PFSK-1 (cell line): Measurements from ENCODE around the gene TCF4.

Source experiments
- FOXP2 ChIP-seq: optimal IDR thresholded peaks from 2 replicates; pipeline ENCODE3; 2011; ENCODE audit warnings: borderline replicate concordance, control low read depth, inconsistent platforms; ENCODE audit not compliant: insufficient read depth; ENCODE audit errors: extremely low read length, extremely low read depth
- POLR2AphosphoS5 ChIP-seq: IDR thresholded peaks from 2 replicates; pipeline ENCODE4 v1.6.1; 2012; ENCODE audit warnings: low read depth, mild to moderate bottlenecking, control low read depth, low read length, moderate library complexity
- SIN3A ChIP-seq: IDR thresholded peaks from 2 replicates; pipeline ENCODE4 v1.6.1; 2012; ENCODE audit warnings: mild to moderate bottlenecking, low read length, moderate library complexity, borderline replicate concordance; ENCODE audit not compliant: insufficient read depth
- TAF1 ChIP-seq: IDR thresholded peaks from 2 replicates; pipeline ENCODE4 v1.6.1; 2012; ENCODE audit warnings: low read length, control low read depth, borderline replicate concordance; ENCODE audit not compliant: insufficient read depth
- TF ChIP-seq, protein P1 (sequence below), 2 experiments: IDR thresholded peaks; 2 replicates each; pipeline versions ENCODE4 v1.6.1 to v1.8.0; 2011 to 2012; ENCODE audit warnings: low read depth in 2 of 2, low read length in 2 of 2, control low read depth in 1 of 2, inconsistent platforms in 1 of 2, mild to moderate bottlenecking in 1 of 2, moderate library complexity in 1 of 2; ENCODE audit not compliant: insufficient read depth in 1 of 2

Gene TCF4

DNA sequence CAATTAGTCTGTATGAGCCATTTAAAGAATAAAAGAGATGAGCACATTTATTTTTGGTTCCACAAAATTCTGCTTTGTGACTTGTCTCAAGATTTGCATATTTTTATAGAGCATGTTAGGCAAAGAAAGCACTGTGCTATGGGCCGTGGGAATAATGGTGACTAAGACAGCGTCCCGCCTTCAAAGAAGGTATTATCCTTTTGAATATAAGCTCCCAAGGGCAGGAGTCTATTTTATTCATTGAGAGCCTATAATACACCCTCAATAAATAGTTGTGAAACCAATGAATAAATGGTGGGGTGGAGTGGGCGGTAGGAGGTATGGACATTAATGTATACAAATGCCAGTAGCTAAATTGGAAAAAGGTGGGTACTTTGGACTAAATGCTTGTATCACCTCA is 20.5 kb upstream of the TCF4 start:
- TF ChIP-seq SIN3A (no peak), TAF1 (no peak), POLR2AphosphoS5 (no peak), FOXP2 (no peak)
- TF ChIP-seq, protein P1, sequence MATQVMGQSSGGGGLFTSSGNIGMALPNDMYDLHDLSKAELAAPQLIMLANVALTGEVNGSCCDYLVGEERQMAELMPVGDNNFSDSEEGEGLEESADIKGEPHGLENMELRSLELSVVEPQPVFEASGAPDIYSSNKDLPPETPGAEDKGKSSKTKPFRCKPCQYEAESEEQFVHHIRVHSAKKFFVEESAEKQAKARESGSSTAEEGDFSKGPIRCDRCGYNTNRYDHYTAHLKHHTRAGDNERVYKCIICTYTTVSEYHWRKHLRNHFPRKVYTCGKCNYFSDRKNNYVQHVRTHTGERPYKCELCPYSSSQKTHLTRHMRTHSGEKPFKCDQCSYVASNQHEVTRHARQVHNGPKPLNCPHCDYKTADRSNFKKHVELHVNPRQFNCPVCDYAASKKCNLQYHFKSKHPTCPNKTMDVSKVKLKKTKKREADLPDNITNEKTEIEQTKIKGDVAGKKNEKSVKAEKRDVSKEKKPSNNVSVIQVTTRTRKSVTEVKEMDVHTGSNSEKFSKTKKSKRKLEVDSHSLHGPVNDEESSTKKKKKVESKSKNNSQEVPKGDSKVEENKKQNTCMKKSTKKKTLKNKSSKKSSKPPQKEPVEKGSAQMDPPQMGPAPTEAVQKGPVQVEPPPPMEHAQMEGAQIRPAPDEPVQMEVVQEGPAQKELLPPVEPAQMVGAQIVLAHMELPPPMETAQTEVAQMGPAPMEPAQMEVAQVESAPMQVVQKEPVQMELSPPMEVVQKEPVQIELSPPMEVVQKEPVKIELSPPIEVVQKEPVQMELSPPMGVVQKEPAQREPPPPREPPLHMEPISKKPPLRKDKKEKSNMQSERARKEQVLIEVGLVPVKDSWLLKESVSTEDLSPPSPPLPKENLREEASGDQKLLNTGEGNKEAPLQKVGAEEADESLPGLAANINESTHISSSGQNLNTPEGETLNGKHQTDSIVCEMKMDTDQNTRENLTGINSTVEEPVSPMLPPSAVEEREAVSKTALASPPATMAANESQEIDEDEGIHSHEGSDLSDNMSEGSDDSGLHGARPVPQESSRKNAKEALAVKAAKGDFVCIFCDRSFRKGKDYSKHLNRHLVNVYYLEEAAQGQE (IDR thresholded peaks at IDR 0.05; ENCODE audit: insufficient read depth in 1 of 2, low read depth in 2 of 2, low read length in 2 of 2) = no peak

GRCh38 chr18:55607773-55608172 is 19.8 kb upstream of the TCF4 start:
- TF ChIP-seq FOXP2 (no peak), POLR2AphosphoS5 (no peak), TAF1 (no peak), SIN3A (no peak)
- TF ChIP-seq, protein P1 (IDR thresholded peaks at IDR 0.05; ENCODE audit: insufficient read depth in 1 of 2, low read depth in 2 of 2, low read length in 2 of 2) = no peak

- TF ChIP-seq SIN3A = no peak
- no peak for TF ChIP-seq POLR2AphosphoS5
- TF ChIP-seq, protein P1 (IDR thresholded peaks at IDR 0.05; ENCODE audit: insufficient read depth in 1 of 2, low read depth in 2 of 2, low read length in 2 of 2) = no peak
- TF ChIP-seq TAF1 = no peak
- no peak for TF ChIP-seq FOXP2
Observed at GRCh38 chr18:55605733-55606338, 17.8 kb upstream of the TCF4 start.

GRCh38 chr18:55603775-55604174 is 15.8 kb upstream of the TCF4 start:
- no peak for TF ChIP-seq POLR2AphosphoS5
- no peak for TF ChIP-seq SIN3A
- no peak for TF ChIP-seq TAF1
- TF ChIP-seq, protein P1 (IDR thresholded peaks at IDR 0.05; ENCODE audit: insufficient read depth in 1 of 2, low read depth in 2 of 2, low read length in 2 of 2) = no peak
- TF ChIP-seq FOXP2 = no peak

DNA sequence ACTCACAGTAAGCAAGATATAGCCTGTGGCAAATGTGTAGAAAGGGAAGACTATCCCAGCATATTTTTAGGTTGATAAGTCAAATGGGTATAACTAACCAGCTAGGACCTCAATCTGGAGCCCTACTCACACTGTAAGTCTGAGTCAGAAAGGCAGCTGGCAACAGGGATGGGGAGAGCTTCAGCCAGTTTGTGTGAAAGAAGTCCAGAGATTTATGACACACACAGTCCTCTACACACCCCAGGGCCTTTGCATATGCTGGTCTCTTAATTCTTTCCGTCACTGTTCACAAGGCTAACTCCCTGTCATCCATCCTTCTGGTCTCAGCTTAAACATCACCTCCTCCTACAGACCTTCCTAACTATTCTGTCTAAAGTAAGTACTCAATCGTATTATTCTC is 5.9 kb upstream of the TCF4 start:
- TF ChIP-seq POLR2AphosphoS5 = no peak
- TF ChIP-seq TAF1 = no peak
- TF ChIP-seq FOXP2 = no peak
- TF ChIP-seq SIN3A = no peak
- TF ChIP-seq, protein P1 (IDR thresholded peaks at IDR 0.05; ENCODE audit: insufficient read depth in 1 of 2, low read depth in 2 of 2, low read length in 2 of 2) = no peak
